OCI-LY1 (cell line): Measurements from ENCODE around the gene SCAF8.

ENCODE experiments used
- H2AFZ ChIP-seq: fragments of 200-600 bp; sonication (generic), shearing (Covaris generic); 2 replicates; pipeline ENCODE4 v1.6.0; 2014; ENCODE audit warnings: antibody characterized with exemption, mild to moderate bottlenecking, low read length
- H3F3A ChIP-seq: fragments of 200-600 bp; sonication (generic), shearing (Covaris generic); 2 replicates; pipeline ENCODE4 v1.6.0; 2014; ENCODE audit warnings: mild to moderate bottlenecking, antibody characterized with exemption, low read length, moderate library complexity; ENCODE audit not compliant: insufficient read depth
- H3K27ac ChIP-seq: fragments of 200-600 bp; sonication (generic); 2 replicates; pipeline ENCODE4 v1.5.1; 2014; ENCODE audit warnings: low read length, mixed run types, mild to moderate bottlenecking, low read depth; ENCODE audit not compliant: poor library complexity, severe bottlenecking
- H3K27me3 ChIP-seq: fragments of 200-600 bp; sonication (generic); 2 replicates; pipeline ENCODE4 v1.6.0; 2014; ENCODE audit warnings: antibody characterized with exemption, mild to moderate bottlenecking, low read length, moderate library complexity; ENCODE audit not compliant: insufficient read depth
- H3K36me3 ChIP-seq: fragments of 200-600 bp; sonication (generic); 2 replicates; pipeline ENCODE4 v1.6.1; 2014; ENCODE audit warnings: mild to moderate bottlenecking, antibody characterized with exemption, low read length, moderate library complexity, mixed read lengths; ENCODE audit not compliant: insufficient read depth
- H3K4me1 ChIP-seq: fragments of 200-600 bp; sonication (generic); 2 replicates; pipeline ENCODE4 v1.5.1; 2014; ENCODE audit warnings: mild to moderate bottlenecking, low read length, moderate library complexity; ENCODE audit not compliant: insufficient read depth, severe bottlenecking
- H3K4me2 ChIP-seq: fragments of 200-600 bp; sonication (generic), shearing (Covaris generic); 2 replicates; pipeline ENCODE4 v1.6.1; 2014; ENCODE audit warnings: low read length
- H3K4me3 ChIP-seq: fragments of 200-600 bp; sonication (generic); 2 replicates; pipeline ENCODE4 v1.5.1; 2014; ENCODE audit warnings: low read length, low read depth, mild to moderate bottlenecking, mixed read lengths; ENCODE audit not compliant: poor library complexity, severe bottlenecking
- H3K79me2 ChIP-seq: fragments of 200-600 bp; shearing (Covaris generic); 2 replicates; pipeline ENCODE4 v1.6.1; 2016; ENCODE audit warnings: mixed run types, low read length, mixed read lengths; ENCODE audit not compliant: insufficient read depth
- H3K9ac ChIP-seq: fragments of 200-600 bp; sonication (generic), shearing (Covaris generic); 2 replicates; pipeline ENCODE4 v1.6.1; 2014; ENCODE audit warnings: mild to moderate bottlenecking, low read length, mixed read lengths
- H3K9me2 ChIP-seq: fragments of 200-600 bp; sonication (generic), shearing (Covaris generic); 2 replicates; pipeline ENCODE4 v1.6.1; 2014; ENCODE audit warnings: low read depth, mild to moderate bottlenecking, low read length, mixed read lengths
- H3K9me3 ChIP-seq: fragments of 200-600 bp; shearing (Covaris generic); 2 replicates; pipeline ENCODE4 v1.6.1; 2014; ENCODE audit warnings: low read length, mixed read lengths
- H4K20me1 ChIP-seq: fragments of 200-600 bp; sonication (generic), shearing (Covaris generic); 2 replicates; pipeline ENCODE4 v1.6.0; 2016; ENCODE audit warnings: mild to moderate bottlenecking, low read length; ENCODE audit not compliant: insufficient read depth
- EZH2 ChIP-seq: fragments of 200-600 bp; sonication (generic), shearing (Covaris generic); IDR thresholded peaks from 2 replicates; pipeline ENCODE4 v1.8.0; 2017; ENCODE audit warnings: borderline replicate concordance, mixed run types, mild to moderate bottlenecking, antibody characterized with exemption, low read length, moderate library complexity, mixed read lengths
- TF ChIP-seq, protein P1 (sequence below): fragments of 200-600 bp; sonication (generic), shearing (Covaris generic); IDR thresholded peaks from 2 replicates; pipeline ENCODE4 v1.5.1; 2017; ENCODE audit warnings: mild to moderate bottlenecking, antibody characterized with exemption, low read length, moderate library complexity, mixed read lengths

SCAF8 gene

DNA sequence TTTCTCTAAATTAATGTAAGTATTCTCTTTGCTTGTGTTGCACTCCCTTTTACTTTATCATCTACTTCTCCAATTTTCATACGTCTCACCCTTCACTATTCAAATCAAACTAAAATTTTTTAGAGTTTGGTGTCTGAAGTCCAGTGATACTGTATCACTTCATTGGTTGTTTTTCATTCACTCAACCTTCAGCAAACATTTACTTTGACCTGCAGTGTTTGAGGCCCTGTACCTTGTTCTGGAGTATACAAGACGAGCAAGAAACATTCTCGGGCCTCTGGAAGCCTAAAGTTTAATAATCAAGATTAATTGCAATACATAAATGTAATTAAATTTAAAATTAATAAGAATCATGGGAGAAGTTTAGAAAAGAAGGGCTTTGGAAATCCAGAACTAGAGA is 64.6 kb downstream of the SCAF8 start:
- Histone ChIP-seq H4K20me1 (no peaks in the 10 kb centered on the region), H3K36me3 (peaks cover 60% of the 10 kb centered on the region)

DNA sequence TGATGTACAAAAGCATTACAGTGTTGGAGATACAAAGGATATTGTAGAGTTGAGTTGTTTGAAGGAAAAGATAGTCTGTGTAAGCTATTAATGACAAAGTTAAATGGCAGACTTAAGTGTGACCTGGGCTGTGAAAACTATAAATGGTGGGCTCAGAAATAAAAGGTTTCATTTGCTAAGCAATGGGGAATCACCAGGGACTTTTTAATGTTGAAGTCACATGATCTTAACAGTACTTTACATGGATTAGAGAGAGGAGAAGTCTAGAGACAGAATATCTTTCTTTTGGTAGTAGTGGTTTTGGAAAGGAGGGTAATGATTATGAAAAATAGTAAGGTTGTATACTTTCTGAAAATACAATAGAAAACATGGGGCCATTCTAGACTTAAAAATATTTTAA is 67.1 kb downstream of the SCAF8 start:
- Histone ChIP-seq H3K9ac (no peak overlapping the region), H3K27me3 (no peaks in the 10 kb centered on the region), H4K20me1 (no peaks in the 10 kb centered on the region), H3K4me3 (no peak overlapping the region), H3K36me3 (peaks cover 57% of the 10 kb centered on the region), H3K79me2 (no peaks in the 10 kb centered on the region), H3K4me2 (no peak overlapping the region), H3K4me1 (no peaks in the 10 kb centered on the region), H3K9me3 (no peaks in the 10 kb centered on the region), H3K9me2 (no peaks in the 10 kb centered on the region), H3K27ac (no peak overlapping the region), H2AFZ (no peak overlapping the region), H3F3A (no peaks in the 10 kb centered on the region)
- TF ChIP-seq, protein P1, sequence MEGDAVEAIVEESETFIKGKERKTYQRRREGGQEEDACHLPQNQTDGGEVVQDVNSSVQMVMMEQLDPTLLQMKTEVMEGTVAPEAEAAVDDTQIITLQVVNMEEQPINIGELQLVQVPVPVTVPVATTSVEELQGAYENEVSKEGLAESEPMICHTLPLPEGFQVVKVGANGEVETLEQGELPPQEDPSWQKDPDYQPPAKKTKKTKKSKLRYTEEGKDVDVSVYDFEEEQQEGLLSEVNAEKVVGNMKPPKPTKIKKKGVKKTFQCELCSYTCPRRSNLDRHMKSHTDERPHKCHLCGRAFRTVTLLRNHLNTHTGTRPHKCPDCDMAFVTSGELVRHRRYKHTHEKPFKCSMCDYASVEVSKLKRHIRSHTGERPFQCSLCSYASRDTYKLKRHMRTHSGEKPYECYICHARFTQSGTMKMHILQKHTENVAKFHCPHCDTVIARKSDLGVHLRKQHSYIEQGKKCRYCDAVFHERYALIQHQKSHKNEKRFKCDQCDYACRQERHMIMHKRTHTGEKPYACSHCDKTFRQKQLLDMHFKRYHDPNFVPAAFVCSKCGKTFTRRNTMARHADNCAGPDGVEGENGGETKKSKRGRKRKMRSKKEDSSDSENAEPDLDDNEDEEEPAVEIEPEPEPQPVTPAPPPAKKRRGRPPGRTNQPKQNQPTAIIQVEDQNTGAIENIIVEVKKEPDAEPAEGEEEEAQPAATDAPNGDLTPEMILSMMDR = no peak
- no peak for TF ChIP-seq EZH2

More for the DNA sequence above, 64.6 kb downstream of the SCAF8 start:
- Histone ChIP-seq H3K27ac (no peak overlapping the region), H3K27me3 (no peaks in the 10 kb centered on the region), H2AFZ (no peak overlapping the region), H3K9me2 (no peaks in the 10 kb centered on the region), H3F3A (no peaks in the 10 kb centered on the region), H3K4me2 (no peak overlapping the region), H3K4me1 (no peaks in the 10 kb centered on the region), H3K79me2 (no peaks in the 10 kb centered on the region), H3K9ac (no peak overlapping the region), H3K4me3 (no peak overlapping the region), H3K9me3 (no peaks in the 10 kb centered on the region)
- TF ChIP-seq, protein P1 = no peak
- no peak for TF ChIP-seq EZH2

DNA sequence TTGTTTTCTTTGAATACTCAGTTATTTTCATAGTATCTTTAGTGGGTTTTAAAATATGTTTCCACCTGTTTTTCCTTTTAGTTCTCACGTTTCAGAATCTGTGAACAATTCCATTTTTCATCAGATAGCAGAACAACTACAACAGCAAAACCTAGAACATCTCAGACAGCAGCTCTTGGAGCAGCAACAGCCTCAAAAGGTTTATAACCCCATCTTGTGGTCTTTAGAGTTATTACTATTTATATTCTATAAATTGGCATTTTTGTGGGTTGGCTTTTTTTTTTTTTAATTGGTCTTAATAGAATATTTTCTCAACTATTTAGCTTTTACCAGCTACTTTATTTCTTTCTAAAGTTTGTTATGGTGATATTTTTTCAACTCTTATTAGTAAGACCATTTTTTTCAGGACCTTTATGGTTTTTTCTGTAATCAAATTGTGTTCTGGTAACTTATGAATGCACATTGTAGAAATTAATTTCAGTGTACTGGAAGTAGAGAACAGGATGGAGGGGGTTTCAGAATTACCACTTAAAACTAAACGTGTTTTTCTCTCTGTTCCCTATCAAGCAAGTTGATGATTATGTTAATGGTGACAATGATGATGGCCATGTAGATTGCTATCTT is 72.2 kb downstream of the SCAF8 start:
- Histone ChIP-seq H3K27me3 (no peaks in the 10 kb centered on the region), H3K79me2 (no peaks in the 10 kb centered on the region), H3K9me3 (no peaks in the 10 kb centered on the region), H4K20me1 (no peaks in the 10 kb centered on the region), H3K36me3 (peaks cover 76% of the 10 kb centered on the region), H3K4me3 (no peak overlapping the region), H3K27ac (no peak overlapping the region), H3K4me1 (no peaks in the 10 kb centered on the region), H2AFZ (no peak overlapping the region), H3K4me2 (no peak overlapping the region), H3K9me2 (no peaks in the 10 kb centered on the region), H3F3A (no peaks in the 10 kb centered on the region), H3K9ac (no peak overlapping the region)
- TF ChIP-seq, protein P1 = peak; percentile 56
- TF ChIP-seq EZH2 = no peak
